HPDE6-E6E7 (cell line): ENCODE measurements around the gene AGRN.

Source experiments
- DNase-seq: peaks from one replicate; pipeline ENCODE4 v3.0.0; 2011; ENCODE audit warnings: missing footprints; ENCODE audit errors: extremely low spot score

Gene AGRN

DNA sequence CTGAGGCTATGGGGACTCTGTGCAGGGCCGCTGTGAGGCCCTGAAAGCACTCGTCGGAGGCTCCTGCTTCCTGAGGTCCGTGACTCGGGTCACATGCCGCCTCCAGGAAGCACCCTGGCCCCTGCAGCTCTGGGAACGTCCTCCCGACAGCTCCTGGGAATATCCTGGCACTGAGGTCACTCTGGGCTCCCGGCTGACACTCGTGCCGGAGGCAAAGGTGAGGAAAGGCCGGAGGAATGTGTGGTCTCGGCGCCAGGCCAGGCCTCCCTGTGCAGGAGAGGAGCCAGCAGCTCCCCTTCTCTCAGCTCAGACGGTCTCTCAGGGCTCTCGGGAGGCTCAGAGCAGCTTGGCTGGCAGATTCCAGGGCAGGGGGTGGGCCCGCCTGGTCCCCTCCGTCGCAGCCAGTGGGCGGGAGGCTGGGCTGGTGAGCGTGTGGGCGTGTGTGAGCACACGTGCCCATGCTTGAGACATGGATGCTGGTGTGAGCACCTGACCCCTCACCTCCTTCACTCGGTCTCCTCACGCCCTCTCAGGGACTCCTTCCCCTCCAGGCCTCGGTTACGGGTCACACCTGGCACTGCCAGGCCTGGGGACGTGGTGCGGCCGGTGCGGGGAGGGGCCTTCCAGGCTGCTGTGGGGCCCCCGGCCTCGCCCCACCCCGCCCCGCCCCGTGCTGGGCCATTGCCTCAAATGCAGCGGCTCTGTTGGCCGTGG, 59.6 kb downstream of the AGRN start:
- DNase-seq: peak; percentile 80

DNA sequence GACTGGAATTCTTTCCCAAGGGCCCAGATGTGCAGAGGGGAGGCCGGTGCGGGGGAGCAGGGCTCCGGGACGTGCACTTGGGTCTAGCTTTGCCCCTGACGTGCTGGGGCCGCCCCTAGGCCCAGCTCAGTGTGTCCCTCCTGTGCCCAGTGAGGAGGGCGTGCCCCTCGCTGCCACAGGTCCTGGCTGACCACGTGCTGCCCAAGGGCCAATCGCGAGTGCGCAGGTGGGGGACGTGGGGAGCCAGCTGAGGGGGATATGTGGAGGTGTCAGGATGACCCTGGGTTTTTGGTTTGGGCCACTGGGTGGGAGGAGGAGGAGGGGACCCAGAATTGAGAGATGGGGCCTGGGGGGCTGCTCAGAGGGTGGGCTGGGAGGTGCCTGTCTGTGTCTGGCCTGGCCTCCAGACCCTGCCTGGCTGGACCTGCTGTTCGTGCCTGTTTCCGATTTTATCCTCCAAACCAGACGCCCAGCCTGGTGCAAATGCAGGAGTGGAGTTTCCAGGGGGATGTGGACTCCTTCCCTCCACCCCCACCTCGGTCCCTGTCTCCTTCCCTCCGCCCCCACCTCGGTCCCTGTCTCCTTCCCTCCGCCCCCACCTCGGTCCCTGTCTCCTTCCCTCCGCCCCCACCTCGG, 60.3 kb downstream of the AGRN start:
- DNase-seq: no peak

DNA sequence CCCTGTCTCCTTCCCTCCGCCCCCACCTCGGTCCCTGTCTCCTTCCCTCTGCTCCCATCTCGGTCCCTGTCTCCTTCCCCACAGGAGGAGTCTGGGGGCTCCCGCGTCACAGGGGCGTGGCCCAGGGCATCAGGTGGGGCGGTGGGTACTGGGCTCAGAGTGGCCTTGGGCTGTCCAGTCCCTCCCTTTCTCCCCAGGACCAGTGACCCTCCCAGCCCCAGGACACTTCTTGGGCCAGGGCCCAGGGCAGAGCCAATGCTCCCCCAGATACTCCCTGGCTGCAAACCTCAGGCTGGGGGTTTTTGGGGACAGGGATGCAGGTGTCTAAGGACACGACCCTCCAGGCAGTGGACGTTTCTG, 61.0 kb downstream of the AGRN start:
- DNase-seq: no peak

DNA sequence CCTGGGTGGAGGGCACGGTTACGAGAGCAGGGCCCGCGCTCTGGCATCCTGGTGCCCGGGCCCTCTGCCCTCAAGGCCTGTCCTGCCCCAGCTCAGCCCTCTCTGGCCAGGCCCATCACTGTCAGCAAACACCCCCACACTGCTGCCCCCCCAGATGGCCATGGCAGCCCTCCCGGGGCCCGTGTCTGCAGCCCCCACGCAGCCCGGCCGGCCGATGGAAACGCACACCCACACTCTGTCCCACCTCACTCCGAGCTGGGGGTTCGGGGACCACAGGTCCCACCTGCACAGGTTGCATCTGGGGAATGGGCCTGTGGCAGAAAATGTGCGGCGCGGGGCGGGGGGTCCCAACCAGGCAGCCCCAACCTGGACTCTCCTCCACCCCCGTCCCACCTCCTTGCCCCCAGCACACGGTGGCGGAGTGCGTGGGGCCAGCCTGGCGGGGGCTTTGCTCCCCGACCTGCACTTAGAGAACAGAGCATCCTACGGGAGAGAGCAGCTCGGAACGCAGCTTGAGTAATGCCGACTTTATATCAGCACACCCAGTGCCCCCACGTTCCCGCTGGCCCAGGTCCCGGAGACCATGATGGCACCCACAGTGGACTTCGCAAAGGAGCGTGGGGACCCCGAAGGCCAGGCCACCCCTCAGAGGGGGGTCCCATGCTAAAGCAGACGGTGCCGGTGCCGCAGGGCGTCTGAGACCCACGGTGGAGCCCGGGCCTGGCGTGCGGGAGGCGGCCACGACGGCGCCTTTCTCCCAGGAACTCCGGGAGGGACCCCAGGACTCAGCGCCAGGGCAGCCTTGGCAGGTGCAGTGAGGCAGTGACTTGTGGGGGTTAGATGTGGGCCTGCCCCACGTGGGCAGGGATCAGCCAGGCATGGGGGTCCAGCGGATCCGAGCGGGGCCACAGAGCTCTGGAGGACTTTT, 61.7 kb downstream of the AGRN start:
- DNase-seq: no peak

DNA sequence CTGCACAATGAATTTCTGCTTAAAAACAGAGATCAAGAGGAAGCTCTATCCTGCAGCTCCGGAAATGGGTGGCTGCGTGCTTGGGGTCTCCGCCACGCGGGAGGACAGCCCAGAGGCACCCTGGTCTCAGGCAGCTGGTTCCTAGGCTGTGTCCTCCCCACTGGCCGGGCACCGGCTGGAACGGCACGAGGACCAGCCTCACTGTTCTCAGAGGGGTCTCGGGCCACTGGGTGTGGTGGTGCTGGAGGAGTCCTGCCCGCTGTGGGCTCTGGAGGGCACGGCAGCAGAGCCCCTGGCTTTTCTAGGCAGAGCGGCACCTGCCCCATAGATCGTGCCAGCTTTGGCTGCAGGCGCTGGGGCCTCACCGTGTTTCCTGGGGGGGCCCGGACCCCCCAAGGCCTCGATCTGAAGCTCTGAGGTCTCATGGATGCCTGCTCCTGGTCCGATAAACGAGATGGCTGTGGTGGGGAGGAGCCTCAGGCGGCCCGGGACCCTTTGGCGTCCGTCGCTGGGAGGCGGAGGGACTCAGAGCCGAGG, 62.4 kb downstream of the AGRN start:
- no peak for DNase-seq

DNA sequence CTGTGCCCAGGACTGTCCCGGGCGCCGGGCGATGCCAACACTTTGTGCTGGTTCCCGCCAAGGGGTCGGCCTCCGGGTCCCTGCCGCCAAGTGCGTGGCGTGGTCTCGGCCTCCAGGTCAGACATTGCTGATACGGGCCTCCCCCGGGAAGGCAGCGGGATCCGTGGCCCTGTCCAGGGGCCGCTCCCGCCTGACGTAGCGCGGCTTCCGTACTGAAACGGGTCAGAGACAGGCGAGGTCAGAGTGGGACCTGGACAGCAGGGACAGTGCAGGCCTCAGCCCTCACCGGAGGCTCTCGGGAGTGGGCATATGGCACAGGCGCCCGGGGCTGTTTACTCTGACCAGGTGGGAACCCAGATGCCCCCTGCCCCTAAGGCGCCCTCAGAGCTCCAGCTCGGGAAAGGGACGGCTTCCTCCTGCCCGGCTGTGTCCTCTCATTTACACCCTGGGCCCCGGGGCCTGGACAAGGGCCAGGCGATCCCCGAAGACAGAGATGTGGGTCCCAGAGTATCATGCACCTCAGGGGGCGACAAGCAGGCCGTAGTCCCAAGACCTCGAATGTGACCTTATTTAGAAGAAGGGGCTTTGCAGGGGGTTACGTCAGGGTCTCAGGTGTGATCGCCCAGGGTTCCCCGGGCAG, 63.0 kb downstream of the AGRN start:
- no peak for DNase-seq

DNA sequence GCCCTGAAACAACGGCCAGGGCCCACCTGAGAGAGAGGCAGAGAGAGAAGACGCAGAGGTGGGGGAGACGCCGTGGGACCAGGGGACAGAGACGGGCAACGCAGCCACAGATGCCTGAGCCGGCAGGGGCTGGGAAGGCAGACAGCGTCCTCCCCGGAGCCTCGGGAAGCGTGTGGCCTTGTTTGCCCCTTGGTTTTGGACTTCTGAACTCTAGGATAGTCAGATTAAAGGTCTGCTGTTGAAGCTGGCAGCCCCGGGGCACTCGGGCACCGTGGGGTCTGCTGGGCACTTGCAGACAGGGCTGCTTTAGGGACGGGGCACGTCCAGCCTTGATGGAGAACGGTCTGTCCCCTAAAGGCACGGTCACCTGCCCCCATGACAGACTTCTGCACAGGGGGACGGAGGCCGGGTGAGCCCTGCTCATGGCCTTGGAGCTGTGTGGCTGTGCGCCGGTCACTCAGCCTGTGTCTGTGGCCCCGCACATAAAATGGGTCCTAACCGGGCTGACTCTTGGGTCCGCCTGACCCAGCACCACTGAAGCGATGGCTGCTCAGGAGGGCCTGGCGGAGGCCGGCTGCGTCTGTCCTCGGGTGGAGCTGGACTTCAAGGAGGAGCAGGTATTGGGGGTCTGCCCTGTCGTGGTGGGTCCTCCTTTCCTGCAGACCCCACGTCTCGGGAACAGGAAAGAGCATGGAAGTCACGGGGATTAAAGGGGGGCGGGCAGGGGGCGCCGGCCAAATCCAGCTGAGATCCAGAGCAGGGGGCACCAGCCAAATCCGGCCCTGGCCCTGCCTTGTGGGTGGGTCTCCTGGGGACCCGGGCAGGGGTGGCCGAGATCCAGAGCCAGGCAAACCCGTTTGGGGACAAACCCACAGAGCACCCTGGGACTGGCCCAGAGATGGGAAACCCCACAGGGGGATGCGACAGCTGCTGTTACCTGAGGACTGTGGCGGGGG, 63.8 kb downstream of the AGRN start:
- no peak for DNase-seq

DNA sequence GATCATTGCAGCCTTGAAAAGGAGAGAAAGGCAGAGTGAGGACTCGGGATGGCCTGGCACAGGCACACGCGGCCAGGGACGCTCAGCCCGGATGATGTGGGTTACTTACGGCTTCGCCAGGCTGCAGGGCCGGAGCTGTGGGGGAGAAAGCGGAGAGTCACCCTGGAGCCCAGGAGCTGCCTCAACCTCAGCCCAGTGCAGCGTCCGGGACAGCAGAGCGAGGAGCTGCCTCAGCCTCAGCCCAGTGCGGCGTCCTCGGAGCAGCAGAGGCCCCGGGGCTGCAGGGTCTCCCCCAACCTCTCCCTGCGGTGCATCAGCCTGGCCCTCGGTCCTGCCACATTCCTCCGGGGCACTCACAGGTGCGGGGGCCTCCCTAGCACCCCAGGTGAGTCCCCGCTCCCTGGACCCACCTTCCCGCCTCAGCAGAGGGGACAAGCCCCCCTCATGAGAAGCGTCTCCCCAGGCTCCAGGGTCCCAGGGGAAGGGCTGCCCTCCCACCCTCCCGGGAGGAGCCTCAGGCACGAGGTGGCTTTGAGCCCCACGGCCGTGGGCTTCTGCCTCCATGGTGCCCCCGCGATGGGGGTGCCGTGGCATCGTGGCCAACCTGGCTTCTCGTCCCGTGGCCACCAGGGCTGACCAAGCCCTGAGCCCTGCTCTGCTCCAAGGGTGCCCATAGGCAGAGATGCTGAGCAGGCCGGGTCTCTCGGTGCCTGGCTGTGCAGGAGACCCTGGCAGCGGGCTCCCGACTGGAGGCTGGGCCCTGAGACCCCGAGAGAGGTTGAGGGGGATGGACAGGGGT, 64.7 kb downstream of the AGRN start:
- no peak for DNase-seq

DNA sequence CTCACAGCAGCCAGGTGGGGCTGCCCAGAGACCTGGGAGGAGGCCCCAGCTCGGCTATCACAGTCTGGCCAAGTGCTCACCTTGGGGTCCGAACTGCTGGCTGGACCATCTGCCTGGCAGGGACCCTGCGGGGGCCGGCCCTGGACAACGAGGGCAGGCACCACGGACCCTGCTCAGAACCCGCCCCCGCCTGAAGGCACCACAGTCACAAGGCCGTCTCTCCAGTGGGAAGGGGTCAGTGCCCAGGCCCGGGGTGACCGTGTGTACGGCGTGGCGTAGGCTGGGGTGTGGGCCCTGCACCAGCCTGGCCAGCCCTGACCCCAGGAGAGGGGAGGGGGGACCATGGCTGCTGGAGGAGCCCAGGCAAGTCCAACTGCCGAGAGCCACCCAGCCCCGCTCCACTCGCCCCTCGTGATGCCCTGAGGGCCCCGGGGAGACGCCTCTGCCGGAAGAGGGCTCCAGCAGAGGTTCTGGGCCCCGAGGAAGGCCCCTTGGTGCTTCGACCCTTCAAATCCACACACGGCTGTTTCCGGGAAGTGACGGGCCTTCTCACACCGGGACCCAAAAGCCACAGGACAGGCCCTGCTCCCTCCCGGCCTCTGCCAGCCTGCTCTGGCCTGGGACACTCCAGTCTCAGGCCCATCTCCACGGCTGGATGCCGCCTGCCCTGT, 65.4 kb downstream of the AGRN start:
- no peak for DNase-seq

DNA sequence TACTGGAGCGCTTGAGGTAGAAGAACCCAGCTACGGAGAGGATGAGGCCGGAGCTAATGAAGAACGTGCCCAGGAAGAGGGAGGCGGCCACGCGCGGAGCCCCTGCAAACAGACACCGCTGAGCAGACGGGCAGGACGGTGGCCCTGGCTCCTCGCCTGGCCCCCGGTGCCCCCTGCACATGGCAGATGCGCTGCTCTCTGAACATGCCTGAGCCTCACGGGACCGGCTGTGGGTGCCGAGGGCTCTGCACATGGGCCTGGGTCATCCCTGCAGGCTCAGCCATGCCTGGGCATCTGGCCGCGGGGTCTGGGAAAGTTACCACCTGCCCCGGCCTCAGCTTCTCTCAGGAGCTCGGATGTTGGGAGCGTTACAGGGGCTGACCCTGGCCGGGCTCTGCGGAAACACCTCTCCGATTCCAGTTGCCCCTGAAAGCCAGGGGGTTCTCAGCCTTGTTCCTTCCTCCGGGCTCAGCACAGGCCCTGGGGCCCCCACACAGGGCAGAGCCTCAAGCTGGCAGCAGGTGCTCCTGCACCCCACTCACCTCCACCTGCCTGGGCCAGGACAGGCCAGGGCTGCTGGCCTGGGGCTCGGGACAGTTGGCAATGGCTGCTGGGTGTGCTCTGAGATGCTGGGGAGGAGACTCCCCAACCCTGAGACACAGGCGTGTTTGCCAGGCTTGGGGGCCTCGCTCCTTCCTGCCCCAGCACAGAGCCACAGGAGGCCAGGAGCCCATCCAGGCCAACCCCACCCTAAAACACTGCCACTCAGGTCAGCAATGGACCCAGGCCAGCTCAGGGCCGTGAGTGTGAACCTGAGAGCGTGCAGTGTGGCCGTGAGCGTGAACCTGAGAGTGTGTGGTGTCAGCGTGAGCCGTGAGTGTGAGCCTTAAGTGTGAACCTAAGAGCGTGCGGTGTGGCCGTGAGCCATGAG, 66.3 kb downstream of the AGRN start:
- no peak for DNase-seq

DNA sequence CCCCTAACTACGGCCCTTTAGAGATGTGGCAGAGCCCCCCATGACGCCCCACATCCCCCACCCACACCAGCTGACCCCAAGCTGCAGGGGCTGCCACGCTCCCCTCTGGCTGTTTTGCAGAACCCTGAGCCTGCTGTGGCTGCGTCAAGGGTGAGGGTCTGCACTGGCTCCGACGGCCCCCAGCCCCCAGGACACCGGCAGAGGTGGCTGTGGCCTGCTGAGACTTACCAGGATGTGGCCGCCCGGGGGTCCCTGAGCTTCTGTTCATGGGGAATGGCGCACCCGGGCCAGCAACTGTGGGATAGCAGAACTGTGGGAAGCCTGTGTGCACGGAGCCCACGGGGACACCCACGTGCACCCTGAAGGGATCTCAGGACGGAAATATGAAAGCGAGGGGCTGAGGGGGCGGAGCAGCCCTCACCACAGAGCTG, 67.0 kb downstream of the AGRN start:
- no peak for DNase-seq

DNA sequence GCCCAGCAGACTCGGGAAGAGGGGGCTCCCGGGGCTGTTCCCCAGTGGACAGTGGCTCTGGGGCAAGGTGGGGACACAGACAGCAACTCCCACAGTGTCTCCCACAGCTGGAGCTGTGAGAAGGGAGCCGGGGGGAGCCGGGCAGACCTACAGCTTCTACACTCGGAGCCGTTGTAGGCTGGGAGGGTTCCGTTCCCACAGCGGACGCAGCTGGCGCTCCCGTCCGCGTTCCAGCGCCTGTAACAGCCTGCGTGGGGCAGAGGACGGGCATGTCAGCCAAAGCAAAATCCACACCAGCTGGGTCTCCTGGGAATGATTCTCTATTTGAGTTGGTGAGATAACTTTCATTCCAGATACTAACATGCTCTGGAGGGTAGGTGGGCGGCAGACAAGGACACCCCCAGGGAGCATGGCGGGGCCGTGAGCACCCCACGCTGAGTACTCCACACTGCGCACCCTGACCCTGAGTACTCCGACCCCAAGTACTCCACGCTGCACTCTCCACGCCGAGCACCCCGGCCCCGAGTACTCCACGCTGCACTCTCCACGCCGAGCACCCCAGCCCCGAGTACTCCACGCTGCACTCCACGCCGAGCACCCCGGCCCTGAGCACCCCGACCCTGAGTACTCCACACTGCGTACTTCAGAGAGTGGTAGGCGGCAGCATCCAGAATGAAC, 67.6 kb downstream of the AGRN start:
- DNase-seq: no peak

DNA sequence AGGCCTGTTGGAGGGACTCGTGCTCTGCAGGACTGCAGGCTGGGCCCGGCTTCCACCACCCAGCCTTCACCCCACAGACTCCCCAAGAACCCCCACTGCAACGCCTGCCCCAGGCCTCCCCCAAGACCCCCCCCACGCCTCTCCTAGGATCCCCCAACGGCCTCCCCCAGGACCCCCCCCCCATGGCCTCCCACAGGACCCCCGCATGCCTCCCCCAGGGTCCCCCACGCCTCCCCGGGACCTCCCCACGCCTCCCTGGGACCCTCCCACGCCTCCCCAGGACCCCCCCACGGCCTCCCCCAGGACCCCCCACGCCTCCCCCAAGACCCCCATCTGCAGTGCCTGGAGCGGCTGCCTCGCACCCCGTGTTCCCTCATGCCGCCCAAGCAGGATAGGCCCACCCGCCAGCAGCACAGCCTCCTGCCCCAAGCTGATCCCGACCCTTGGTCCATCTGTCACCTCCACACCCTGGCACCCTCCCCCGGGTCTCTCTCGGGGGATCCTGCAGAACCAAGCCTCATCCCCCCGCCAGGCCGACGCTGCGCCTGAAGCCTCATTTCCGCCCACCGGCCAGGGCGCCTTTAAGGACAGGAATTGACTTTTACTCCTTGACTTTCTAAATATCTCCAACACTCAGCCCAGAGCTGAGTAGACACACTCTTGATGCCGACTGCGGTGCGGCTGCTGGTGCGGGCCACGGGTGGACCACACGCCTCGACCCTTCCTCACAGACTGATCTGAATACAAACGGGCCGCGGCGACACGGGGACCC, 68.3 kb downstream of the AGRN start:
- no peak for DNase-seq

DNA sequence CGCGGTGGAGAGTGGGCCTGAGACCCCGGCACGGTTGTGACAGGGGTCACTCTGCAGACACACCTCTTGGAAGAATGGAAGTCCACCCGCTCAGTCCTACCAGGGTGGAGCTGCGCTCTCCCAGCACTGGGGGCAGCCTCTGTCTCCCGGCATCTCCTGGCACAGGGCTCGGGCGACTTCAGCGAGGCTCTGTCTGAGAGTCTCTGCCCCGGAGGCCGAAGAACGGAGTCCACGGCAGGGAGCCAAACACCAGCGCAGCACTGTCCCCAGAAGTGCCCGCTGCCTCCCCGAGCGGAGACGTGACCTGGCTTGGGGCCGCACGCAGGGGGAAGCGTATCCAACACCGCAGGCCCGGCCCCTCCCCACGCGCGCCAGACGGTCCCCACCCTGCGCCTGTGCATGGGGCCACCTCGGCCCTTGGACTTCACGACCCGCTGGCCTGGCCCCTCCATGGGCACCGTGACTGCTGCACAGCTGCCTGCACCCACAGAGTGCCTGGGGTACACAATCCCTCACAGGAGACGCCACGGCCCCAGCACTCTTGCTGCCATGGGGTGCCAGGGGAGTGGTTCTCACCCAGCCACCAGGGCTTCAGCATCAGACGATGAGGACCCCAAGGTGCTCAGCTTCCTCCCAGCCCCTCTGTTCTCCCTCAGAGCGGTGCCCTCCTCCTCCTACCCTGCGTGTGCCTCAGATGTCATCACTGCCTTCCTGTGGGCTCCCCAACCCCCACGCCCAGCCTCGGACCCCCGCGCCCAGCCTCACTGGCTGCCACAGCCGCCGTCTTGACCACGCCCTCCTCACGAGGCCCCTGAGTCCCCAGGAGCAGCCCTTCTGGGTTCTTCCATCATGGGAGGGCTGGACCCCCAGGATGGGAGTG, 69.1 kb downstream of the AGRN start:
- DNase-seq: no peak

DNA sequence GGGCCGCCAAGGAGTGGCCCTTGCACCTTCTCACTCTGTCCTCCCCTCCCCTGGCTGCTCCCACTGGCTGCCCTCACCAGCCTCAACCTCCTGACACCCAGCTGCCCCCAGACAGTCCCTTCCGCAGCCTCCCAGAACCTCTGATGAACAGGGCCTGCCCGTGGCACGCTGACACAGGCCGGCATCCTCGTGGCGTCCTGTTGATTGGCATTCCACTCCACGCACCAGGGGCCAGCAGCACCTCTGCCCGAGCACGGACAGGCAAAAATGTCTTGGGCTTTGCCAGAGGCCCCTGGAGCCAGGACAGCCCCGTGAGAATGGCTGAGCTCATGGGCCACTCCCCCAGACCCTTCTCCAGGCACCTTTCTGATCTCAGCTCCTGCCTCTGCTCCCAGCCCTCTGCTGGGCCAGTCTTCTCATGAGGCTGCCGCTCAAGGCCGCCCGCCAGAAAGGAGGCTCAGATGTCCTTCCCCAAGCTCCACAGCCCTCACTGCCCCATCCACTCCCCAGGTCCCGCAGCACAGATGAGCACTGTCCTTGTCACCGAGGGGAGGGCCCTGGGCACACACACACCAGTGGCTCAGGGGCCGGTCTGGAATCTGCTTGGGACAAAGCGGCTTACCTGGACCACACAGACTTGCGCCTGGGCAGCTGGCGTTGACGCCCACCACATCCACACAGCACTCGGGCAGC, 70.0 kb downstream of the AGRN start:
- DNase-seq: no peak
